ENCODE measurements around the gene ENTR1.

ENTR1 gene

DNA sequence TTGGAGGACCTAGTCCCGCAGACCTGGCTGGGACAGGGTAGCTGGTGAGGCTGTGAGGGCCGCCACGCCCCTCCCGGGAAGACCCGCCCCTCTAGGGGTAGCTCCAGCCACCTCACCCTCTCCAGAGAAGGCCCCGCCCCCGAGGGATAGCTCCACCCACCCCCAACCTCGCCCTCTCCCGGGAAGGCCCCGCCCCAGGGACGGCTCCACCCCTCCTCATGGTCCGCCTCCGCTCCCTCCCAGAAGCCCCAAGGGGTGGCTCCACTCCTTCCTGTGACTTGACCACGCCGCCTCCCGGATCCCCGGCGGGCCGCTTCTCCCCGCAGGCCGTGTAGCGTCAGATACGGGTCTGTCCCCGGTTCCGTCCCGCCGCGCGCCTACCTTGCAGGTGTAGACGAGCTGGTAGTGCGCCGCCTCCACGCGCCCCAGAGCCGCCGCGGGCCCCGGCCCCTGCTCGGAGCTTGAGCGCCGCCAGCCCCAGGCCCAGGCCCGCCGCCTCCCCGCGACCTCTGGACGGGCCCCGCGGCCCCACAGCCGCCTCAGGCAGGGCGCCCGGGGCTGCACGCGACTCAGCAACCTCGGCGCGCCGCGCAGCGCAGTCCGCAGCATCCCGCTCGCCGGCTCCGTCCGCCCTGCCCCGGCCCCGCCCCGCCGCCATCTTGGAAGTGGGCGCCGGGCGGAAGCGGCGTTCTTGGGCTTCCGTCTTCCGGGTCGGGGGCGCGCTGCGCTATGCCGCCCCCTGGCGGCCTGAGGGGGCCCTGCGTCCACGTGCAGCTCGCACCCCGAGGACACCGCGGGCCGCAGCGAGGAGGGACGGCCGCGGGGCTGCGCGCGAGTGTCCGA is 47.1 kb downstream of the ENTR1 start, which contains the start of gene DNLZ:
DNLZ (minus strand) TSS at position 639 of the 843 bp plus-strand sequence; CDS start at position 609, 30 bp downstream.
- Histone ChIP-seq H3K27me3 (ENCODE audit: control insufficient read depth, insufficient read depth, low read length) (no peaks in the 10 kb centered on the region), H3K4me3 (ENCODE audit: low read length) (peak within 1 kb of the TSS; percentile 73), H3K27ac (ENCODE audit: low read depth, low read length) (peak within 1 kb of the TSS; percentile 81), H3K9ac (ENCODE audit: low read length) (no peak within 1 kb of the TSS), H3K36me3 (ENCODE audit: control insufficient read depth, insufficient read depth, low read length) (no peaks in the 10 kb centered on the region), H3K4me1 (ENCODE audit: control insufficient read depth, insufficient read depth, low read length) (peaks cover 27% of the 10 kb centered on the region)

DNA sequence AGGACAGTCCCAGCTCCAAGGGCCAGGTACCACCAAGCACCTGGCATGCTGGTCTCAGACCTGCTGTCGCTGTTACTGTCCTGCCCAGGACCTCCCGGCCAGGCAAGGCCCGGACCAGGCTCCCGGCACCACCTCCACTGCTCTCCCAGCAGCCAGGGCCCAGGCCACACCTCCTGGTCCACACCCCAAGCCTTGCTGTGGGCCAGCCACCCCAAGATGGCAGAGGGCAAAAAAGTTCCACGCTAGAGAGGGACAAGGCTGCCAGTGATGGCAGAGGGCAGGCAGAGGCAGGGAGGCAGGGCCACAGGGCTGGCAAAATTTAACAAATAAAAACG is 48.0 kb downstream of the ENTR1 start:
- Histone ChIP-seq H3K27me3 (ENCODE audit: control insufficient read depth, insufficient read depth, low read length) (no peaks in the 10 kb centered on the region), H3K9ac (ENCODE audit: low read length) (no peak overlapping the region), H3K27ac (ENCODE audit: low read depth, low read length) (peak overlapping the region; percentile 81), H3K36me3 (ENCODE audit: control insufficient read depth, insufficient read depth, low read length) (no peaks in the 10 kb centered on the region), H3K4me3 (ENCODE audit: low read length) (peak overlapping the region; percentile 1), H3K4me1 (ENCODE audit: control insufficient read depth, insufficient read depth, low read length) (peaks cover 27% of the 10 kb centered on the region)

DNA sequence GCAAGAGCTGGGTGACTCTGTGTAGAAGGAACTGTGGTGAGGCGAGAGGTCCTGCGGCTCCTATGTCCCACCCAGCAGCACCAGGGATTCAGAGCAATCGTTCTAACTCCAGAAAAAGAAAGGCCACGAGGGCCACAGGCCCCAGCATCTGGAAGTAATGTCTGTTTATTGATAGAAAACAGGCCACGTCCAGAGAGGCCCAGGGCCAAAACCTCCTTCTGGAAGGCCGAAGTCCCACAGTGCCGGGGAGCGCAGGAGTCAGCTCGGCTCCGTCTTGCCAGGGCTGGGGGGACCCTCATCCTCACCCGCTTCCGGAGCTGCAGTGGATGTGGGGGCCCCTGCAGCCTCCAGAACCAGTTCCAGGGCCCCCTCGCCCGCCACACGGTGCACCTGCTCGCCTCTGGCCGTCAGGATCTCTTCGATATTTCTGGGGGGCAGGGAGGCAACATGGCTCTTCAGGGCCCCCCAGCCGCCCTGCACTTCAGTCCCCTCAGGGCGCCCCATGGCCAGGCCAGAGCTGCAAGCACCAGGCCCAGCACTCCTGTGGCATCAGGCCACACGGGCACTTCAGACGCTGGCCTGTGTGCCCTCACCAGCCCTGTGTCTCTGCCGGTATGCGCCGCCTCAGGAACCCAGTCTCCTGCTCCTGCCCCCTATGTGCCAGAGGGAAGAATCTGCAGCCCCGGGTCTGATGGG is 48.5 kb downstream of the ENTR1 start:
- H3K27ac ChIP-seq (ENCODE audit: low read depth, low read length), result peak overlapping the region; percentile 81
- H3K27me3 ChIP-seq (ENCODE audit: control insufficient read depth, insufficient read depth, low read length), result no peaks in the 10 kb centered on the region
- no peaks in the 10 kb centered on the region for H3K36me3 ChIP-seq (ENCODE audit: control insufficient read depth, insufficient read depth, low read length)
- H3K9ac ChIP-seq (ENCODE audit: low read length), result no peak overlapping the region
- peak overlapping the region; percentile 29 for H3K4me3 ChIP-seq (ENCODE audit: low read length)
- H3K4me1 ChIP-seq (ENCODE audit: control insufficient read depth, insufficient read depth, low read length), result peaks cover 27% of the 10 kb centered on the region

GRCh38 chr9:136361047-136361753 is 49.2 kb downstream of the ENTR1 start:
- peak overlapping the region; percentile 44 for H3K4me3 ChIP-seq (ENCODE audit: low read length)
- no peak overlapping the region for H3K9ac ChIP-seq (ENCODE audit: low read length)
- no peaks in the 10 kb centered on the region for H3K36me3 ChIP-seq (ENCODE audit: control insufficient read depth, insufficient read depth, low read length)
- peaks cover 27% of the 10 kb centered on the region for H3K4me1 ChIP-seq (ENCODE audit: control insufficient read depth, insufficient read depth, low read length)
- H3K27me3 ChIP-seq (ENCODE audit: control insufficient read depth, insufficient read depth, low read length), result no peaks in the 10 kb centered on the region
- H3K27ac ChIP-seq (ENCODE audit: low read depth, low read length), result peak overlapping the region; percentile 81

DNA sequence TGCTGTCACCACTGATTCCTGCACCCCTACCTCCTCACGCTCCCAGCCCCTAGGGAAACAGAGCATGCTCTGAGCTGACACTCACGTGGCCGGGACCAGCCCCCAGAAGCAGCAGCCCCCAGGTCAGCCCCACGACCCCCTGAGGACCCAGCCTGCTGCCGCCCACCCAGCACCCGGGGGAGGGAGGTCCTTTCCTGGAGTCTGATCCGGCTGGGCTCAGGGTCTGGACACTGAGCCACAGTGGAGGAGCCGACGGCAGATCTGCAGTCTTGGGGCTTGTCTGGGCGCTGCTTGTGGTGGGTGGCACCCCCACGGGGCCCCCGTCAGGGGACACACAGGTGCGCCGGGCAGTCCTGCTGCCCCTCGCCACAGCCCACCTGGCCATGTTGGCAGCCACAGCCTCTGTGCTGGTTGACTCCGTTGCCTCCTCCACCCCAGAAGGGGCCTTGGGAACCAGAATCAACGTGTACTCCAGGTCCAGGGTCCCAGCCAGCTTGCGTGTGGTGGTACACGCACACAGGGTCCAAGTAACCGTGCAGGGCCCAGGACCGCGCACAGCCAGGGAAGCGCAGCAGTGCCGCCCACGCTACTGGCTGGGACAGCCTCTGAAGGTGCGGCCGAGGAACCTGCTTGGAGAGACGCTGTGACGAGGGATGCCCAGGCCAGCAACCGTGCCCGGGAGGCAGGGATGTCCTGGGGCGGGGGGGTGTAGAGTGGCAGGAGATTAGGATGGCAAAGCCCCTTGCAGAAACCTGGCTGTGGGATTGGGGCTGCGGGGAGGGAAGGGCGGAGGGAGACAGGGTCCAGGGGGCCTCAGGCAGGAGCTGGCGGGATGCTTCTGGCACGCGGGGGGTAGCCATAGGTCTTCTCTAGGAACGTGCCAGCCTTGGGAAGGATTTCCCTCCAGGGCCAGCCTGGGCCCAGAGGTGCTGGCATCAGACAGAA is 50.4 kb downstream of the ENTR1 start:
- Histone ChIP-seq H3K27me3 (ENCODE audit: control insufficient read depth, insufficient read depth, low read length) (no peaks in the 10 kb centered on the region), H3K36me3 (ENCODE audit: control insufficient read depth, insufficient read depth, low read length) (no peaks in the 10 kb centered on the region), H3K27ac (ENCODE audit: low read depth, low read length) (peak overlapping the region; percentile 81), H3K4me1 (ENCODE audit: control insufficient read depth, insufficient read depth, low read length) (peaks cover 27% of the 10 kb centered on the region), H3K4me3 (ENCODE audit: low read length) (no peak overlapping the region), H3K9ac (ENCODE audit: low read length) (no peak overlapping the region)

DNA sequence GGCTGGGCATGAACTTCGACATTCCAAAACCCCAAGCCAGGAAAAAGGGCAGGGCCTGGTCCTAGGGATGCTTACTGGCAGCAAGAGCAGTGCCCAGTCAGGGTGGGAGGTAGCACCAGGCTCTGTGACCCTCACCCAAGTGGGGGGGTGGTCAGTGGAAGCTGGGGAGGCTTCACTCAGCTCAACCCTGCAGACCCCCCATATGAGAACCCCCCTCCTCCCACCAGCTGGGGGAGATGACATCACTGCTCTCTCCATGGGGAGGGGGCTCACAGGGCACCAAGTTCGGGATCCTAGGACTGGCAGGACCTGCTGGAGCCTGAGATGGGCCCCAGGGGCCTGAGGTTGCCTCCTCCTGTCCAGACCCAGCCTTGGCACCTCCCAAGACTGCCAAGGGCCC is 51.5 kb downstream of the ENTR1 start:
- Histone ChIP-seq H3K27ac (ENCODE audit: low read depth, low read length) (no peak overlapping the region), H3K27me3 (ENCODE audit: control insufficient read depth, insufficient read depth, low read length) (no peaks in the 10 kb centered on the region), H3K4me3 (ENCODE audit: low read length) (no peak overlapping the region), H3K4me1 (ENCODE audit: control insufficient read depth, insufficient read depth, low read length) (peaks cover 29% of the 10 kb centered on the region), H3K36me3 (ENCODE audit: control insufficient read depth, insufficient read depth, low read length) (no peaks in the 10 kb centered on the region), H3K9ac (ENCODE audit: low read length) (no peak overlapping the region)

DNA sequence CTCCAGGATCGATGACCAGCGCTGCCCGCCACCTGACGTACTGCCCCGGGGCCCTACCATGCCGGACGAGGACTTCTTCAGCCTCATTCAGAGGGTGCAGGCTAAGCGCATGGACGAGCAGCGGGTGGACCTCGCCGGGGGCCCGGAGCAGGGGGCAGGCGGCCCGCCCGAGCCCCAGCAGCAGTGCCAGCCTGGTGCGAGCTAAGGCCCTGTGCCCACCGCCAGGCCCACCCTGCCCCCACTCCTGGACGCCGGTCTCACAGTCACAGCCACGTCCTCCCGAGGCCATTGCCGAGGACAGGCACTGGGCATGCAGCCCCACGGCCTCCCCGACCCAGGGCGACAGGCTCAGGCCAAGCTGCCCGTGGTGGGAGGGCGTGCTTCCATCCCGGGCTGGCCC is 52.4 kb downstream of the ENTR1 start:
- no peak overlapping the region for H3K4me3 ChIP-seq (ENCODE audit: low read length)
- no peaks in the 10 kb centered on the region for H3K36me3 ChIP-seq (ENCODE audit: control insufficient read depth, insufficient read depth, low read length)
- no peak overlapping the region for H3K27ac ChIP-seq (ENCODE audit: low read depth, low read length)
- peaks cover 27% of the 10 kb centered on the region for H3K4me1 ChIP-seq (ENCODE audit: control insufficient read depth, insufficient read depth, low read length)
- no peaks in the 10 kb centered on the region for H3K27me3 ChIP-seq (ENCODE audit: control insufficient read depth, insufficient read depth, low read length)
- no peak overlapping the region for H3K9ac ChIP-seq (ENCODE audit: low read length)

DNA sequence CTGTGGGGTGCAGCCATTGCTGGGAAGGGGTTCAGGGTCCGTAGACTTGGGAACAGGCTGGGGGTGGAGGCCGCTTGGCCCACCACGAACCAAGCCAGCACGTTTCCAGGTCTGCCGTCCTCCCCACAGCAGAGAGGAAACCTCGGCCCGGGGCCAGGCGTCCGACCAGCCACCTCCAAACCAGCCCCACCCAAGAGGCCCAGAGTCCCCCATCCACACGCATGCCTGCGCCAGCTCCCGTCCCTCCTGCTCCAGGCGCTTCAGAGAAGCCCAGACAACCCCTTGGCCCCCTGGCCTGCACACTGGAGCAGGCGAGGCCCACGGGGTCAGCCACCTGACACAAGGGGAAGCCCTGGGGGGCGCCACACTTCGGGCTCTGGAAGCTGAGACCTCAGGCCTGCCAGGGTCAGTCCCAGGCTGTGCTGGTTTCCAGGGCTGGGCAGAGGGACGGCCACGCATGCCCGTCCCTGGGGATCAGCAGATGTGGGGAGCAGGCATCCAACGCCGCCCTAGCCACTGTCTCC is 53.1 kb downstream of the ENTR1 start:
- H3K27me3 ChIP-seq (ENCODE audit: control insufficient read depth, insufficient read depth, low read length), result no peaks in the 10 kb centered on the region
- peaks cover 20% of the 10 kb centered on the region for H3K4me1 ChIP-seq (ENCODE audit: control insufficient read depth, insufficient read depth, low read length)
- H3K4me3 ChIP-seq (ENCODE audit: low read length), result no peak overlapping the region
- H3K27ac ChIP-seq (ENCODE audit: low read depth, low read length), result no peak overlapping the region
- no peaks in the 10 kb centered on the region for H3K36me3 ChIP-seq (ENCODE audit: control insufficient read depth, insufficient read depth, low read length)
- no peak overlapping the region for H3K9ac ChIP-seq (ENCODE audit: low read length)

DNA sequence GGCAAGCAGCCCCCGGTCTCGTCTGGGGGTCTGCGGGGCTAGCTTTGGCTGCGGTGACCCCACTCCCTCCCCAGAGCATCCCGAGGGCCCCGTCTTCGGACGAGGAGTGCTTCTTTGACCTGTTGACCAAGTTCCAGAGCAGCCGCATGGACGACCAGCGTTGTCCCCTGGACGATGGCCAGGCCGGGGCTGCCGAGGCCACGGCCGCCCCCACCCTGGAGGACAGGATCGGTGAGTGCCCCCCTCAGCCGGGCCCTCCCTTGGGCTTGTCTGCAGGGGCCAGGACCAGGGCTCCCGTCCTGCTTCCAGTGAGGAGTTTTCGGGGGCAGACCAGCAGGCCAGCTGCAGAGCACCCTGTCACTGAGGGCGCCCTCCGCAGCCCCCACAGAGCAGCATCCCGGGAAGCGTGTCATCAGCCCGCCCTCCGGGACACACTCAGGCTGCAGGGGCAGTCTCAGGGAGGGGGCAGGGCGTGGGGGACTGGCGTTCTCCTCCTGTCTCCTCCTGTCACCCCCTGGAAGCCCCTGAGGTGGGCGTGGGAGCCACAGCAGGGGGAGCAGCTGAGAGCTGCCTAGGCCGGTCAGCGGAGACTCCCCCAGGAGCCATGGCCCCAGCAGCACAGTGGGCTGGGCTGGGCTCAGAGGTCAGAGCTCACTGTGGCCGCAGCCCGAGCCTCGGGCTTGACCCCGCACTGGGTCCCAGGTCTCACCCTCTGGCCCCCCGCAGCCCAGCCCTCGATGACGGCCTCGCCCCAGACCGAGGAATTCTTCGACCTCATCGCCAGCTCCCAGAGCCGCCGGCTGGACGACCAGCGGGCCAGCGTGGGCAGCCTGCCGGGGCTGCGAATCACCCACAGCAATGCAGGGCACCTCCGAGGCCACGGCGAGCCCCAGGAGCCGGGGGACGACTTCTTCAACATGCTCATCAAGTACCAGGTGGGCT is 54.5 kb downstream of the ENTR1 start:
- no peak overlapping the region for H3K27ac ChIP-seq (ENCODE audit: low read depth, low read length)
- H3K27me3 ChIP-seq (ENCODE audit: control insufficient read depth, insufficient read depth, low read length), result no peaks in the 10 kb centered on the region
- no peak overlapping the region for H3K4me3 ChIP-seq (ENCODE audit: low read length)
- peaks cover 8% of the 10 kb centered on the region for H3K4me1 ChIP-seq (ENCODE audit: control insufficient read depth, insufficient read depth, low read length)
- no peaks in the 10 kb centered on the region for H3K36me3 ChIP-seq (ENCODE audit: control insufficient read depth, insufficient read depth, low read length)
- H3K9ac ChIP-seq (ENCODE audit: low read length), result no peak overlapping the region

DNA sequence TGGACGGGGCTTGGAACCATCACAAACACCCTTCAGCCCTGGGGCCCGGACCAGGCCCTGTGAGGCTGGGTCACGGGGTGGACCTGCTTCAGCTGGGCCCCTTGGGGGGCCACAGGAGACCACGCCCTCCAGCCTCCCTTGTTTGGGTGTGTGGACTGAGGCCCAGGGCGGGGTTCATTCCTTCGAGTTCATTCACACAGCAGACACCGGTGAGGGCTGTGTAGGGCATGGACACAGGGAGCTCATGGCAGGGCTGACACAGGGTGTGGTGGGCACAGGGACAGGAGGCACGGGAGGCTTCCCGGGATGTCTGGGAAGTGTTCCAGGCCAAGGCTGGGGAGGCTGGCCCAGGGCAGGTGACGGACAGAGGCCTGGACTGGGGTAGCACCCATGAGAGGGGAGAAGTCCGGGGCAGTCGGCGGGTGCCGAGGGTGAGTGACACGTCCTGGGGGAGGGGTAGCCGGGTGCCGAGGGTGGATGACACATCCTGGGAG is 55.8 kb downstream of the ENTR1 start:
- no peak overlapping the region for H3K4me3 ChIP-seq (ENCODE audit: low read length)
- H3K27ac ChIP-seq (ENCODE audit: low read depth, low read length), result no peak overlapping the region
- H3K9ac ChIP-seq (ENCODE audit: low read length), result no peak overlapping the region
- H3K36me3 ChIP-seq (ENCODE audit: control insufficient read depth, insufficient read depth, low read length), result no peaks in the 10 kb centered on the region
- peaks cover 4% of the 10 kb centered on the region for H3K4me1 ChIP-seq (ENCODE audit: control insufficient read depth, insufficient read depth, low read length)
- no peaks in the 10 kb centered on the region for H3K27me3 ChIP-seq (ENCODE audit: control insufficient read depth, insufficient read depth, low read length)
